ENCODE data around the gene AHI1.

Gene AHI1

GRCh38 chr6:135474362-135474761 is 23.2 kb downstream of the AHI1 start:
- Histone ChIP-seq H3K4me1 (ENCODE audit: control insufficient read depth, insufficient read depth, low read depth, low read length) (no peaks in the 10 kb centered on the region), H3K4ac (ENCODE audit: low read depth in 1 of 2, low read length in 2 of 2) (no peak overlapping the region), H2BK15ac (ENCODE audit: low read depth, poor library complexity, severe bottlenecking) (no peak overlapping the region), H3K18ac (ENCODE audit: low read depth in 1 of 2, low read length in 2 of 2) (no peak overlapping the region), H3K4me2 (ENCODE audit: low read length, poor library complexity, severe bottlenecking) (no peak overlapping the region), H3K27me3 (ENCODE audit: control insufficient read depth in 1 of 2, insufficient read depth in 1 of 2, low read length in 2 of 2) (no peaks in the 10 kb centered on the region), H4K91ac (ENCODE audit: low read length) (no peak overlapping the region), H3K9me3 (ENCODE audit: control insufficient read depth, low read length) (peaks cover 17% of the 10 kb centered on the region), H3K27ac (ENCODE audit: low read length, poor library complexity, severe bottlenecking) (no peak overlapping the region), H3K9ac (ENCODE audit: low read length) (no peak overlapping the region), H2AK5ac (ENCODE audit: low read length, severe bottlenecking) (no peak overlapping the region), H3K23ac (ENCODE audit: low read length in 2 of 2) (no peak overlapping the region), H2AFZ (ENCODE audit: low read depth, low read length) (no peak overlapping the region), H3K4me3 (ENCODE audit: insufficient read depth in 1 of 2, low read depth in 1 of 2, low read length in 2 of 2) (no peak overlapping the region), H3K14ac (ENCODE audit: low read length in 2 of 2) (no peak overlapping the region), H3K36me3 (ENCODE audit: control insufficient read depth in 1 of 2, insufficient read depth in 2 of 2, low read depth in 1 of 2, low read length in 2 of 2) (peaks cover 14 to 30% of the 10 kb centered on the region in 2 experiments), H2BK5ac (ENCODE audit: low read depth, low read length, poor library complexity, severe bottlenecking) (no peak overlapping the region), H2BK12ac (ENCODE audit: low read length in 2 of 2) (no peak overlapping the region), H3K79me1 (replicated peaks; ENCODE audit: low read length, poor library complexity, severe bottlenecking) (no peaks in the 10 kb centered on the region), H2BK120ac (ENCODE audit: low read depth, low read length) (no peak overlapping the region), H4K8ac (ENCODE audit: low read length) (no peak overlapping the region)
- no peak for DNase-seq

DNA sequence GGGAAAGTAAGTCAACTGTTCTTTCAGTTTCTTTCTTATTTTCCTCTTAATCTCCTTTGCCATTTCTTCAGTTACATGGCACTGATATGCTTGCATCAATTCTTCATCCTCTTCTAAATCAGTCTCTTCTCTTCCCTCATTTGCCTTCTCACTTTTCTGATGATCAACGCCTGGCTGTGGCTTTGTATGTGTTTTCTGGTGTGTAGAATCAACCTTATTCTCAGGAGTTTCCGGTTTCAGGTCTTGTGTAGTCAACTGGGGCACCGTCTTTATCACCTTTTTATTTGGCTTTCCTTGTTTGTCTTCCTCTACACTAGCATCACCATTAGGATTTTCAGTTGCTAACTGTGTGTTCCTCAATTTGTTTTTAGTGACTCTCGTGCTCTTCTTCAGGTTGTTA is 31.6 kb downstream of the AHI1 start:
- Histone ChIP-seq H3K4me1 (ENCODE audit: control insufficient read depth, insufficient read depth, low read depth, low read length) (no peaks in the 10 kb centered on the region), H4K91ac (ENCODE audit: low read length) (no peak overlapping the region)

DNA sequence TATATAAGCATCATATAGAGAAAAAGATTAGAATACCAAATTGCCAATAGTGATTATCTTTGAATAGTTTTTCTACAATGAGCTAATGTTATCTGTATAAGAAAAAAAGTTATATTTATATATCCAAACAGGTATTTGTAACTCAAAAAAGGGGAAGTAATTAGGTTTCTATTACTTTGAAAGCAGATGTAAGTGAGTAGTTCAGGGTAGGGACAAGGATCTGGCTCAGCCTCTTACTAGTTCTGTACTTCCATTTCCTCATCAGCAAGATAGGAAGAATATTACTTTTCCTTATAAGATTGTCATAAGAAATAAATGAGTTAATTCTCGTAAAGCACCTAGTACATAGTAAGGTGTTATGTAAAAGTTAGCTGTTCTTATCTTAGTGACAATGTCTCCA is 32.2 kb downstream of the AHI1 start:
- no peak overlapping the region for H3K18ac ChIP-seq (ENCODE audit: low read depth in 1 of 2, low read length in 2 of 2)
- no peaks in the 10 kb centered on the region for H3K79me1 ChIP-seq (replicated peaks; ENCODE audit: low read length, poor library complexity, severe bottlenecking)
- no peak overlapping the region for H2BK5ac ChIP-seq (ENCODE audit: low read depth, low read length, poor library complexity, severe bottlenecking)
- no CpG with 5 or more reads among the region's 1 CpG for WGBS
- peaks cover 2 to 69% of the 10 kb centered on the region in 2 experiments for H3K36me3 ChIP-seq (ENCODE audit: control insufficient read depth in 1 of 2, insufficient read depth in 2 of 2, low read depth in 1 of 2, low read length in 2 of 2)
- H3K27me3 ChIP-seq (ENCODE audit: control insufficient read depth in 1 of 2, insufficient read depth in 1 of 2, low read length in 2 of 2): no peaks in the 10 kb centered on the region
- H3K4me1 ChIP-seq (ENCODE audit: control insufficient read depth, insufficient read depth, low read depth, low read length): no peaks in the 10 kb centered on the region
- no peak overlapping the region for H2AFZ ChIP-seq (ENCODE audit: low read depth, low read length)
- DNase-seq: no peak
- no peak overlapping the region for H3K9ac ChIP-seq (ENCODE audit: low read length)
- no peak overlapping the region for H4K8ac ChIP-seq (ENCODE audit: low read length)
- no peak overlapping the region for H2BK120ac ChIP-seq (ENCODE audit: low read depth, low read length)
- H3K14ac ChIP-seq (ENCODE audit: low read length in 2 of 2): no peak overlapping the region
- no peak overlapping the region for H3K4me3 ChIP-seq (ENCODE audit: insufficient read depth in 1 of 2, low read depth in 1 of 2, low read length in 2 of 2)
- H2BK12ac ChIP-seq (ENCODE audit: low read length in 2 of 2): no peak overlapping the region
- H3K9me3 ChIP-seq (ENCODE audit: control insufficient read depth, low read length): peaks cover 11% of the 10 kb centered on the region
- H3K27ac ChIP-seq (ENCODE audit: low read length, poor library complexity, severe bottlenecking): no peak overlapping the region
- H4K91ac ChIP-seq (ENCODE audit: low read length): no peak overlapping the region
- no peak overlapping the region for H2BK15ac ChIP-seq (ENCODE audit: low read depth, poor library complexity, severe bottlenecking)
- H2AK5ac ChIP-seq (ENCODE audit: low read length, severe bottlenecking): no peak overlapping the region
- no peak overlapping the region for H3K23ac ChIP-seq (ENCODE audit: low read length in 2 of 2)
- no peak overlapping the region for H3K4ac ChIP-seq (ENCODE audit: low read depth in 1 of 2, low read length in 2 of 2)
- no peak overlapping the region for H3K4me2 ChIP-seq (ENCODE audit: low read length, poor library complexity, severe bottlenecking)

More for the DNA sequence above, 31.6 kb downstream of the AHI1 start:
- Histone ChIP-seq H3K4me2 (ENCODE audit: low read length, poor library complexity, severe bottlenecking) (no peak overlapping the region), H2BK5ac (ENCODE audit: low read depth, low read length, poor library complexity, severe bottlenecking) (no peak overlapping the region), H3K36me3 (ENCODE audit: control insufficient read depth in 1 of 2, insufficient read depth in 2 of 2, low read depth in 1 of 2, low read length in 2 of 2) (peaks cover 2 to 70% of the 10 kb centered on the region in 2 experiments), H3K14ac (ENCODE audit: low read length in 2 of 2) (no peak overlapping the region), H4K8ac (ENCODE audit: low read length) (no peak overlapping the region), H3K27ac (ENCODE audit: low read length, poor library complexity, severe bottlenecking) (no peak overlapping the region), H2AFZ (ENCODE audit: low read depth, low read length) (no peak overlapping the region), H3K18ac (ENCODE audit: low read depth in 1 of 2, low read length in 2 of 2) (no peak overlapping the region), H2AK5ac (ENCODE audit: low read length, severe bottlenecking) (no peak overlapping the region), H3K9ac (ENCODE audit: low read length) (no peak overlapping the region), H3K79me1 (replicated peaks; ENCODE audit: low read length, poor library complexity, severe bottlenecking) (no peaks in the 10 kb centered on the region), H2BK15ac (ENCODE audit: low read depth, poor library complexity, severe bottlenecking) (no peak overlapping the region), H2BK120ac (ENCODE audit: low read depth, low read length) (no peak overlapping the region), H3K9me3 (ENCODE audit: control insufficient read depth, low read length) (peaks cover 11% of the 10 kb centered on the region), H3K27me3 (ENCODE audit: control insufficient read depth in 1 of 2, insufficient read depth in 1 of 2, low read length in 2 of 2) (no peaks in the 10 kb centered on the region), H3K4ac (ENCODE audit: low read depth in 1 of 2, low read length in 2 of 2) (no peak overlapping the region), H3K4me3 (ENCODE audit: insufficient read depth in 1 of 2, low read depth in 1 of 2, low read length in 2 of 2) (no peak overlapping the region), H3K23ac (ENCODE audit: low read length in 2 of 2) (no peak overlapping the region), H2BK12ac (ENCODE audit: low read length in 2 of 2) (no peak overlapping the region)
- 100% methylated on average over 1 of the region's 4 CpGs for WGBS
- DNase-seq: no peak

DNA sequence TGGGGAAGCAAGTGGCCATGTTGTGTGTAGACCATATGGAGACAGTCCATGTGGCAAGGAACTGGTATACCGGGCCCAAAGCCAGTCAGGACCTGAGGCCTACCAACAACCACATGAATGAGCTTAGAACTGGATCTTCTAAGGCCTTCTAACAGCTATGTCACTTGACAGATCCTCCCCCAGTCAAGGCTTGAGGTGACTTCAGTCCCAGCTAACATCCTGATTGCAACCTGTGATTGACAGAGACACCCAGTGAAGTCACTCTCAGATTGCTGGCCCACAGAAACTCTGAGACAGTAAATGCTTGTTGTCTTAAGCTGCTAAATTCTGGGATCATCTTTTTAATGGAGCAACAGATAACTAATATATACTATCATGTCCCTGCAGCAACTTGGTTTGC is 32.9 kb downstream of the AHI1 start:
- WGBS: 91% methylated on average over 1 of the region's 1 CpG
- Histone ChIP-seq H3K79me1 (replicated peaks; ENCODE audit: low read length, poor library complexity, severe bottlenecking) (no peaks in the 10 kb centered on the region), H4K8ac (ENCODE audit: low read length) (no peak overlapping the region), H3K4me1 (ENCODE audit: control insufficient read depth, insufficient read depth, low read depth, low read length) (no peaks in the 10 kb centered on the region), H2BK12ac (ENCODE audit: low read length in 2 of 2) (no peak overlapping the region), H3K14ac (ENCODE audit: low read length in 2 of 2) (no peak overlapping the region), H3K4me2 (ENCODE audit: low read length, poor library complexity, severe bottlenecking) (no peak overlapping the region), H2AFZ (ENCODE audit: low read depth, low read length) (no peak overlapping the region), H3K9me3 (ENCODE audit: control insufficient read depth, low read length) (peaks cover 11% of the 10 kb centered on the region), H3K27ac (ENCODE audit: low read length, poor library complexity, severe bottlenecking) (no peak overlapping the region), H2BK15ac (ENCODE audit: low read depth, poor library complexity, severe bottlenecking) (no peak overlapping the region), H3K4me3 (ENCODE audit: insufficient read depth in 1 of 2, low read depth in 1 of 2, low read length in 2 of 2) (no peak overlapping the region), H3K4ac (ENCODE audit: low read depth in 1 of 2, low read length in 2 of 2) (no peak overlapping the region), H3K23ac (ENCODE audit: low read length in 2 of 2) (no peak overlapping the region), H3K27me3 (ENCODE audit: control insufficient read depth in 1 of 2, insufficient read depth in 1 of 2, low read length in 2 of 2) (no peaks in the 10 kb centered on the region), H2BK5ac (ENCODE audit: low read depth, low read length, poor library complexity, severe bottlenecking) (no peak overlapping the region), H2BK120ac (ENCODE audit: low read depth, low read length) (no peak overlapping the region), H2AK5ac (ENCODE audit: low read length, severe bottlenecking) (no peak overlapping the region), H3K9ac (ENCODE audit: low read length) (no peak overlapping the region), H3K36me3 (ENCODE audit: control insufficient read depth in 1 of 2, insufficient read depth in 2 of 2, low read depth in 1 of 2, low read length in 2 of 2) (peaks cover 2 to 70% of the 10 kb centered on the region in 2 experiments), H4K91ac (ENCODE audit: low read length) (no peak overlapping the region), H3K18ac (ENCODE audit: low read depth in 1 of 2, low read length in 2 of 2) (no peak overlapping the region)
- no peak for DNase-seq

Measured in mesenchymal stem cell (in vitro differentiated cells and primary cell).